HTR-8/SVneo (cell line): ENCODE results near the gene SFI1.
A peak's percentile ranks its signal among the peaks of the same experiment; 100 is the strongest.
"Not testable (repeated sequence)": the region's sequence is repeated elsewhere in the genome, so short reads cannot be mapped to it uniquely, and the experiment has no call there.

Source experiments
- DNase-seq: peaks from one replicate; pipeline ENCODE4 v3.0.0; 2011; ENCODE audit warnings: low spot score, mixed read lengths; ENCODE audit not compliant: insufficient read length
- FAIRE-seq: peaks from 2 replicates; lab custom pipeline; 2011; peaks lifted over from hg19 to GRCh38; lab: Jason Lieb, UNC

The SFI1 gene, protein sequence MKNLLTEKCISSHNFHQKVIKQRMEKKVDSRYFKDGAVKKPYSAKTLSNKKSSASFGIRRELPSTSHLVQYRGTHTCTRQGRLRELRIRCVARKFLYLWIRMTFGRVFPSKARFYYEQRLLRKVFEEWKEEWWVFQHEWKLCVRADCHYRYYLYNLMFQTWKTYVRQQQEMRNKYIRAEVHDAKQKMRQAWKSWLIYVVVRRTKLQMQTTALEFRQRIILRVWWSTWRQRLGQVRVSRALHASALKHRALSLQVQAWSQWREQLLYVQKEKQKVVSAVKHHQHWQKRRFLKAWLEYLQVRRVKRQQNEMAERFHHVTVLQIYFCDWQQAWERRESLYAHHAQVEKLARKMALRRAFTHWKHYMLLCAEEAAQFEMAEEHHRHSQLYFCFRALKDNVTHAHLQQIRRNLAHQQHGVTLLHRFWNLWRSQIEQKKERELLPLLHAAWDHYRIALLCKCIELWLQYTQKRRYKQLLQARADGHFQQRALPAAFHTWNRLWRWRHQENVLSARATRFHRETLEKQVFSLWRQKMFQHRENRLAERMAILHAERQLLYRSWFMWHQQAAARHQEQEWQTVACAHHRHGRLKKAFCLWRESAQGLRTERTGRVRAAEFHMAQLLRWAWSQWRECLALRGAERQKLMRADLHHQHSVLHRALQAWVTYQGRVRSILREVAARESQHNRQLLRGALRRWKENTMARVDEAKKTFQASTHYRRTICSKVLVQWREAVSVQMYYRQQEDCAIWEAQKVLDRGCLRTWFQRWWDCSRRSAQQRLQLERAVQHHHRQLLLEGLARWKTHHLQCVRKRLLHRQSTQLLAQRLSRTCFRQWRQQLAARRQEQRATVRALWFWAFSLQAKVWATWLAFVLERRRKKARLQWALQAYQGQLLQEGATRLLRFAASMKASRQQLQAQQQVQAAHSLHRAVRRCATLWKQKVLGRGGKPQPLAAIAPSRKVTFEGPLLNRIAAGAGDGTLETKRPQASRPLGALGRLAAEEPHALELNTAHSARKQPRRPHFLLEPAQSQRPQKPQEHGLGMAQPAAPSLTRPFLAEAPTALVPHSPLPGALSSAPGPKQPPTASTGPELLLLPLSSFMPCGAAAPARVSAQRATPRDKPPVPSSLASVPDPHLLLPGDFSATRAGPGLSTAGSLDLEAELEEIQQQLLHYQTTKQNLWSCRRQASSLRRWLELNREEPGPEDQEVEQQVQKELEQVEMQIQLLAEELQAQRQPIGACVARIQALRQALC

DNA sequence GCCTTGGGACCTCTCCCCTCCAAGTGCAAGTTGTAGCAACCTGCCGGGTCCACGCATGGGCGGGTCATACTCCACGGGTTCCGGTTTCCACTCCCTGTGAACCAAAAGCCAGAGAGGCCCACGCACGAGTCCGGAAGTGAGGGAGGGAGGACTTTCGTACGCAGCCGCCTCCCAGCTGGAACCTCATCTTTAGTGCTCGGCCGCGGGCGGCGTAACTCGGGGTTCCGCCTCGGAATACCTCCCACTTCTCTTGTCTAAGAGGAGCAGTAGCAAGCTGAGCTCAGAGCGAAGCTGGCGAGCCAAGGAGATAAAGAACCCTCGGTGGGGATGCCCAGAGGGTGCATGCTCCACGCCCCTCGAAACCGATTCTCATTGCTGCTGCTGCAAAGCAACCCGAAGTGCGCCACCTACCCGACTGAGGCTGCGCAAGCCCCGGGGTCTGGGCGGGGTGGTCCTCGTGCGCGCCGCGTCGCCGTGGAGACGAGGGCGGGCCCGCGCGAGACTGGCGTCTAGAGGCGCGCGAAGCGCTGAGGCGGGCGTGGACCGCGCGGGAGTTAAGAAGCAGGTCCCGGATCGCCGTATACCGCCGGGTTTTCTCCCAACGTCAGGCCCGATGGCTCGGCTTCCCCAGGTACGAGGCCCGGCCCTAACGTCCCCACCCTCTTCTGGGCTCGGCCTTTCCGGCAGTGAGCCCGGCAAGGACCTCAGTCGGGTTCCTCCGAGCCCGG is at the start of gene SFI1:
SFI1 (plus strand) TSS at position 530 of the 728 bp plus-strand sequence. CDS start 11,749 bp downstream, outside the sequence.
- FAIRE-seq (peak; percentile 38), DNase-seq (peak; percentile 82)

DNA sequence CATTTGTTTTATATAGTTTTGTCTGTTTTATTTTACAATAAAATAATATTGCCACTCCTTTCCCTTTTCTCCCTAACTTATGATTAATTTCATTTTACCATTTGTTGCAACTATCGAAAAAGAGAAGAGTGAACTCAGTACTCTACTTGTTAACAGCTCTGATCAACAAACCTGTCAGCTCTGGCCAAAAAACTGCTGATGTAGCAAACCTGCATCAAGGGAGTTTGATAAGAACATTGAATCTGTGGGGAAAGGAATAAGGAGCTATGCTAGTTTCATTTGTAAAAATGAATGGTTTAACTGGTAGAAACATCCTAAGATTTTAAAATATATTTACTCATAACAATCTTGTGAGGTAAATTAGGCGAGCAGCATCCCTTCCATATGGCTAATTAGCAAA is 49.6 kb upstream of the SFI1 start:
- DNase-seq (no peak), FAIRE-seq (no peak)

DNA sequence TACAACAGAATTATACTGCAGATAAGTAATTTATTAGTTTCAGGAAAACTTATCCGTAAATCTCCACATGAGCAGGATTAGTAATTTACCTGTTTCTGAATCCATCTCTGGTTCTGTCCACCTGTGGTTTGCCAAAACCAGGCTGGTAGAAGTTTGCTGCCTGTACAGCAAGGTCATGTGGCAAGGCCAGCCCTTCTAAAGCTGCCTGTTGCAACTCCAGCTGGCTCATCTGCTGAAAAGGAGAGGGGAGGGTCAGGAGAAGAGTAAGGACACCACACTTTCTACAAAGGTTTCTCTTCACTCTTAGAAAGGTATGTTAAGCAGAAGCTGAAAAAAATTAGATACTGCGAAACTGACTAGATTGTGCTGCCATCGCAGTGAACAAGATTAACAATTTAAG is 49.0 kb upstream of the SFI1 start:
- DNase-seq (no peak), FAIRE-seq (no peak)

DNA sequence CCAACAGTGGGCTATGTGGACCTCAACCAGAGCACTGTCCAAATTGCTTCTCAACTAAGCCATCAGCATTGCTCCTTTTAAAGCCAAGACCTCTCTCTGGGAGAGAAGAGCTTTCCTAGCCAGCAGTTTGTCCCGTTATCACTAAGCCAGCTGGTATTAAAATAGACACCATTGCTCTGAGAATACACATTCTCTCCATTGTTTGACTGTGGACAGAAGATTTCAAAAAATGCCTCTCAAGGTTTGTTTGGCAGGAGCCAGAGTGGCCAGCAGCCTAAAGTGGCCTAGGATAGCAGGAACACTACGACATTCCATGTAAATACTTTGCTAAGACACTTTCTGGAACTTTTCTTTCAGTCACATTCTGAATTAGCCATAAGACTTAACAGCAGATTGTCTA is 48.0 kb upstream of the SFI1 start:
- FAIRE-seq (no peak), DNase-seq (no peak)

DNA sequence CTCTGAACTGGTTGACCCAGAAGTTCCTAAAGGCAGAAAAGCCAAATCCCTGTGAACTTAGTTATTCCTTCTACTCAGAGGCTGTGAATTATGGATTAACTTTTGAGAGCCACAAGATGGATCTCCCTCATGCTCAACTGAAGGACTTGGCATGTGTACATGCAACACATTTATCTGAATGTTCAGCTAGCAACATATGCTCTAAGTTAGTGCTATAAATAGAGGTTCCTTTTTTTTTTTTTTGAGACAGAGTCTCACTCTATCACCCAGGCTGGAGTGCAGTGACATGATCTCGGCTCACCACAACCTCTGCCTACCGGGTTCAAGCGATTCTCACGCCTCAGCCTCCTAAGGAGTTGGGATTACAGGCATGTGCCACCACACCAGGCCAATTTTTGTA is 46.8 kb upstream of the SFI1 start:
- DNase-seq (no peak), FAIRE-seq (no peak)

DNA sequence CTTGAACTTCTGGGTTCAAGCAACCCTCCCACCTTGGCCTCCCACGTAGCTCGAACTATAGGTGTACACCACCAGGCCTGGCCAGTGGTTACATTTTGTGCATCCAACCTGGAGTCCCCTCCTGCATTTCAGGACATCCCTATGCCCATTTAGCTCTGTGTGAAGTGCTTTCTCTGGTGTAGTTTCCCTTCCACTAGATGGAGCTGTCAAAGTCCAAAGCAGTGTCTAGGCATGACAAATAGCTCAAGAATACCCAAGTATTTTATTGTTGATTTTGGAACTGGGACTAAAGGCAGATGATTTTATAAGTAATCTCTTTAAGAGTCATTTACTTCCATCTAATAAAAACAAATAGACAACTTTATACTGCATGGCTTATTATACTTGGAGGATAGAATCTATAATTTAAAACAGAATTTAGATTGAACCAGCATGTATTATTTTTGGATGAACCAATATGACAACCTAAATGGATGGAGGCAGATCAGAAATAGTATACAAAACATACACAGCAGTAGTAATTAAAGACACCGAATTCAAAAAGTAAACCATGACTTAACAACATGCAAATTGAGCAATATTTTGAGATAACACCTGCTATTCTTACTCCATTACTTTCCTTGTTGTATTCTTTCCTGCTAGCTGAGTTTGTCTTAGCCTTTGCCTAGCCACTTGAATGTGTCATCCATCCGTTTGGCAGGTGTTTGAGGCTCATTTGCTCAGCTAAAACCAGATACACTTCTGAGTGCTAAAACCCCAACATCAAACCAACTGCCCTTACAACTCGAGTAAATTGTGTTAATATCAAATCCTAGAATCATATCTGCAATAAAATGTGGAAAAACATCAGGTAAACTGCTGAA is 44.4 kb upstream of the SFI1 start:
- FAIRE-seq = no peak

DNA sequence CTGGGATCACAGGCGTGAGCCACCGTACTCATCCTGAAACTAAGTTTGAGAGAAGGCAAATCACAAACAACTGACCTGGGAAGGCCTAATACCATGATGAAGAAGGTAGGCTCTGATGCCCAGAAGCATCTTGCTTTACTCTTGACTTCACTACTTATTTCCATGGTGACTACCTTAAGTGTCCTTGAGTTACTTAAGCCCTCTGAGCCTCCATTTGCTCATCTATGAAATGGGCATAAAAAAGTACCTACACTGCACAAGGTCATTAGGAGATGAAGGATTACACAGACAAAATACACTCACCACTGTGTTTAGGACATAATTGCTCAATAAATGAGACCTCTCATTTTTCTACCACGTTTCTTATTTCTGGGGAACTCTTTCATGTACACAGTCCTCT is 34.6 kb upstream of the SFI1 start:
- FAIRE-seq = no peak
- no peak for DNase-seq

More for the DNA sequence above, 44.4 kb upstream of the SFI1 start:
- peak; percentile 32 for DNase-seq

DNA sequence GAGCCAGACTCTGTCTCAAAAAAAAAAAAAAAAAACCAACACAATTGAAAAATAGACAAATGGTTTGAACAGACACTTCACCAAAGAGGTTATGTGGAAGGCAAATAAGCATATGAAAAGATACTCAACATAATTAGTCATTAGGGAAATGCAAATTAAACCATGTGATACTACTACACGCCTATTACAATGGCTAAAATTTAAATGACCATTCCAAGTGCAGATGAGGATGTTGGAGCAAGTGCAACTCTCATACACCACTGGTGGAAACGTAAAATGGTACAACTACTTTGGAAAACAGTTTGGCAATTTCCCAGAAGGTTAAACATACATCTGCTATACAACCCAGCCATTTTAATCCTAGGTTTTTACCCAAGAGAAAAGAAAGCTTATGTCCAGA is 31.0 kb upstream of the SFI1 start:
- DNase-seq (no peak), FAIRE-seq (no peak)

DNA sequence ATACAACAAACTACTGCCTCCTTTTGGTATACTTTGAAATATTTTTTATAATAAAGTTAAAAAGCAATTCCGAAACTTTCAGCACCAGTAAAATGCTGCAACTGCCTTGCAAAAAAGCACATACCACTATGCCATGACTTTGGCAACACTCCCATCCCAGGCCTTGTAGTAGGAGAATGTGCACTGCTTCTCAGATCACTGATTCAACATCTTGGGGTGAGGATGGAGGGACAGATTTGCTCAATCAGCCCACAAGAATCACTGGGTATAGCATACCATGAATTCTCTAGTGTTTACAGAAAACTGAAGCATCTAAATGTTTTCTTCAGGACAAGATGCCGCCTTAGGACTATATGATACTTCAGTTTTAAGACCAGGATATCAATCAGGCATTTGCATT is 21.6 kb upstream of the SFI1 start:
- DNase-seq = no peak
- no peak for FAIRE-seq

DNA sequence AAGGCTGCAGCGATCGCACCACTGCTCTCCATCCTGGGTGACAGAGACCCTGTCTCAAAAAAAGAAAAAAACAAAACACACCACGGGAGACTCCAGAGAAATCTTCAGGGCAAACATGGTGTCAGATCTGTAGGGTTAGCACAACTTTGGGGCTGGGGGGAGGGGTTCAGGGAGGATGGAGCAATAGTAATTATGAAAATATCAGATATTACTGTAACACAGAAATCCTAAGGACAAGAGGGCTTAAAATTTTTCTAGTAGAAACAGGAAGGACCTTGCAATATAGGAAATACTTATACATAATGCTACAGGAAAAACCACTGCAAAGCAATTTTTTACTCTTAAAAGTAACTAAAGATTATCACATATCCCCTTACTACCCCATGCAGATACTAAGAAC is 20.5 kb upstream of the SFI1 start:
- DNase-seq (no peak), FAIRE-seq (no peak)

DNA sequence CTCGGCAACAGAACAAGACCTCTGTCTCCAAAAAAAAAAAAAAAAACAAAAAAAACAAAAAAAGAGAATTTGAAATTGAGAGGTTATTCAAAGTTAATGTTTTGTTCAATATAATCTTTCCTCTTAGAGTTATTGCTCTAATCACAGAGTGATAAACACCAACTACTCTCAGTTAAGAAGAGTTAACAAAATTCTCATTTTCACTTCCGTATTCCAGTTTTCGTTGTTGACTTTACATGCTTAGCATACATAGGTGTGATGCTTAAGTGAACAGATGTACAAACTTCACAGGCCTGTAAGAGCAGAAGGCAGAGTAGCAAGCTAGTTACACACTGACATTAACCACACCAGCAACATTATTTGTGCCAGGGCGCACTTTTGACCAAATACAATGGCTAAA is 19.0 kb upstream of the SFI1 start:
- FAIRE-seq = no peak
- DNase-seq = no peak

DNA sequence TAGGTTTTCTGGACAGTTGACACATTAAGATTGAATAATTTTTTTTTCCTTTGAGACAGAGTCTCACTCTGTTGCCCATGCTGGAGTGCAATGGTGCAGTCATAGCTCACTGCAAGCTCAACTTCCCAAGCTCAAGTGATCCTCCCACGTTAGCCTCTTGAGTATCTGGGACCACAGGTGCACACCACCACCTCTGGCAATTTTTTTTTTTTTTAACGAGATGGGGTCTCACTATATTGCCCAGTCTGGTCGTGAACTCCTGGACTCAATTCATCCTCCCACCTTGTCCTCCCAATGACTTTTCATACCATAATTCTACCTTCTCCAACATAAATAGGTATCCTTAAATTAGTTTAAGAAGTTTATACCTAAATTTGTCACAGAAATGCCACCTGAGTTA is 15.2 kb upstream of the SFI1 start:
- FAIRE-seq = no peak
- no peak for DNase-seq

DNA sequence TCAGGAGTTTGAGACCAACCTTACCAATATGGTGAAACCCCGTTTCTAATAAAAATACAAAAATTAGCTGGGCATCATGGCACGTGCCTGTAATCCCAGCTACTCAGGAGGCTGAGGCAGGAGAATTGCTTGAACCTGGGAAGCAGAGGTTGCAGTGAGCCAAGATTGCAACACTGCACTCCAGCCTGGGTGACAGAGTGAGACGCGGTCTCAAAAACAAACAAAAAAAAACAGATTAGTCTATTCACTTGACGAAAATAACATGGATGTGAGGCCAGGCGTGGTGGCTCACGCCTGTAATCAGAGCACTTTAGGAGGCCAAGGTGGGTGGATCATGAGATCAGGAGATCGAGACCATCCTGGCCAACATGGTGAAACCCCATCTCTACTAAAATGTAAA is 13.9 kb upstream of the SFI1 start:
- FAIRE-seq, DNase-seq: not testable (repeated sequence)

DNA sequence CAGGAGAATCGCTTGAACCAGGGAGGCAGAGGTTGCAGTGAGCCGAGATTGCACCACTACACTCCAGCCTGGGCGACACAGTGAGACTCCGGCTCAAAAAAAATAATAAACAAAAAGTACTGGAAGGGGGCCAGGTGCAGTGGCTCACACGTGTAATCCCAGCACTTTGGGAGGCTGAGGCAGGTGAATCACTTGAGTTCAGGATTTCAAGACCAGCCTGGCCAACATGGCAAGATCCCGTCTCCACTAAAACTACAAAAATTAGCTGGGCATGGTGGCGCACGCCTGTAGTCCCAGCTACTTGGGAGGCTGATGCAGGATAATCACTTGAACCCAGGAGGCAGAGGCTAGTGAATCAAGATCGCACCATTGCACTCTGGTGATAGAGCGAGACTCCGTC is 10.0 kb upstream of the SFI1 start:
- FAIRE-seq, DNase-seq: not testable (repeated sequence)

DNA sequence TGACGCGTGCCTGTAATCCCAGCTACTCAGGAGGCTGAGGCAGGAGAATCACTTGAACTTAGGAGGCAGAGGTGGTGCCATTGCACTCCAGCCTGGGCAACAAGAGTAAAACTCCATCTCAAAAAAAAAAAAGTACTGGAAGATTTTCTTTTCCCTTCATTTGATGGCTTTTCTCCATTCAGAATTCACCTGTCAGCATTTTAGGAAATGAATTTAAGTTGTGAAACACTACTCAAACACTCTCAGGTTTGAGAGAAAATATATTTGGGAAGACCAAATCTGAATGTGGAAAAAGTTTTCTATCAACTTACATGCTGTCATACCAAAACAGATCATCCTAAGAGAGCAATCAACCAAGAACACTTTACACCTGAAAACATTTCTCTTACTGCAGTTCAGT is 9.4 kb upstream of the SFI1 start:
- no peak for FAIRE-seq

DNA sequence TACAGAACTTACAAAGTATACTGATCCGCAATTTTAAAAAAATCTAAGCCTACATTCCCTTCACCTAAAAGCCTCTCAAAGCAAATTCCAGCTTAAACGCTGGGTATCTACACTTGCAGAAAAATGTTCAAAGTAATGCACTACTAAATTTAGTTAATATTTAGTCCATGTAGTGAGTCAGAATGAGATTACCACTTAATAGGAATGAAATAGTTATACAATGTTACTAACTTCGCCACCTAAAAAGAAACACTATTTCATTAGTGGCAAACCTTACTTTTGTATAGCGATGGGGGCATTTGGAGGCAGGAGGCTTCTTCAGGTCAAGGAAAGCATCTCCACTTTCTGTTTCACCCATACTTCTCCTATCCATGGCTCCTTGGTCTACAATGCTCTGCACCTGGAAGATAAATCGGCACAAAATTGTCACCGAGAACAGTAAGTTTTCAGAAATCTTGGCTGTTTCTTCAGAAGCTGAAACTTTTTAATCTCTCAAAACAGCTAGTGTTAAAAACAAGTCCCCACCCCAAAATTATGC is 7.9 kb upstream of the SFI1 start:
- no peak for FAIRE-seq
- no peak for DNase-seq

More for the DNA sequence above, 9.4 kb upstream of the SFI1 start:
- DNase-seq = no peak

DNA sequence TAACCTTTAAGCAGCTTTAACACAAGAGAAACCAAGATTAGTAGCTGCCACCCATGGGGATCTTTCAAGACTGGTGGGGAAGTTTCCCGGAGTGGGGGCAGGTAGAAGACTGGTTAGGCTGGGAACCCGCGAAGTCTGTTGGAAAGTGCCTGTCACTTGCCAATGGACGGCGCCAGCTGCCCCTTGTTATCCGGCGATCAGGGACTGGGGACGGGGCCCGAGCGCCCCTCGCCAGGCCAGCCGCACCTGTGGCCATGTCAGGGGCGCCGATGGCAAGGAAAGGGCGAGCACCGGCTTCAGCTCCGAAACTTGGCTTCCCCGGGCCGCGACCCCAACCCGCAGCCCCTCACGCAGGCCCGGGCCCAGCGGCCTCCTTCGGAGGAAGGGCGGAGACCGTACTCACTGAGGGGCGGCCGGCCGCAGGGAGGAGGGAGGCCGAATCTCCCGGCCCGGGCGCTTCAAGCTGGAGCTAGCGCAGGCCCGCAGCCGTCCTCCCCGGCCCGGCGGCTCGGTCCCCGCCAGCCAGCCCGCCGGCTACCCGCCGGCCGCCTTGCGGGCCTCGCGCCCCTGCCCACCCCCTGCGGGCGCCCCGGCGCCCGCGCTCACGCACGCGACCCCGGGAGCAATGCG is 7.2 kb upstream of the SFI1 start:
- no peak for DNase-seq
- FAIRE-seq = no peak
